ENCODE measurements around the gene SLC4A8. TPM values are rescaled to one million over a fixed set of nuclear protein-coding genes. Genes with fewer than 3 reads are reported as not detected.
A peak's percentile ranks its signal among the peaks of the same experiment; 100 is the strongest.
"Not testable (repeated sequence)": the region's sequence is repeated elsewhere in the genome, so short reads cannot be mapped to it uniquely, and the experiment has no call there.

The SLC4A8 gene
- polyA plus RNA-seq, 2 of the 4 experiments (the other 2 are of a cell fraction), result 1.1 to 2.3 TPM

- H3K4me3 ChIP-seq; H3K9me3 ChIP-seq; DNase-seq (ENCODE audit: low read depth in 1 of 2, low spot score in 1 of 2); FAIRE-seq; H3K27ac ChIP-seq; H3K4me1 ChIP-seq; CTCF ChIA-PET; POLR2A ChIA-PET; ATAC-seq: not testable (repeated sequence)
- WGBS (ENCODE audit: missing lambda C conversion rate), result 31% methylated on average over 6 of the region's 6 CpGs
- peak; percentile 76 for TF ChIP-seq ZNF302 (CRISPR knock-in tag; IDR thresholded peaks at IDR 0.05)
- TF ChIP-seq FOXS1 (CRISPR knock-in tag; IDR thresholded peaks at IDR 0.05), result peak; percentile 24; the same call in 1 of the 2 replicates
- peak; percentile 56; the same call in 1 of the 2 replicates for TF ChIP-seq HOXB13 (CRISPR knock-in tag; IDR thresholded peaks at IDR 0.05; ENCODE audit: low read depth)
- 0 out of 2 replicates have a peak, but pooled peaks have one; percentile 46 for TF ChIP-seq ZSCAN20 (CRISPR knock-in tag; IDR thresholded peaks at IDR 0.05)
- H3K4me2 ChIP-seq, result 0 out of 3 replicates have a peak overlapping the region, but pooled peaks have one; percentile 33
These were observed 30.4 kb downstream of the SLC4A8 start for GRCh38 chr12:51455050-51455449.

GRCh38 chr12:51458635-51459034, 34.0 kb downstream of the SLC4A8 start:
- ATAC-seq, result no peak
- no peak for FAIRE-seq
- Histone ChIP-seq H3K9me3 (no peaks in the 10 kb centered on the region), H3K4me2 (no peak overlapping the region), H3K4me1 (peaks cover 9% of the 10 kb centered on the region; the same call in 2 of the 3 replicates), H3K27ac (no peak overlapping the region), H3K4me3 (no peak overlapping the region)
- ChIA-PET POLR2A (no interaction called here), CTCF (interaction anchor here (0.6 kb wide), 3 partner anchors 11 to 19 kb away, joined by 3 to 4 read pairs (median 3); no protein-coding TSS in a partner anchor)
- TF ChIP-seq MAFK (IDR thresholded peaks at IDR 0.05; ENCODE audit: partially characterized antibody) (peak; percentile 45), HOXA7 (CRISPR knock-in tag; IDR thresholded peaks at IDR 0.05) (no peak)
- no peak for DNase-seq (ENCODE audit: low read depth in 1 of 2, low spot score in 1 of 2)

- DNase-seq (ENCODE audit: low read depth in 1 of 2, low spot score in 1 of 2), result peak in 1 of 2 experiments; percentile 40
These were observed 35.9 kb downstream of the SLC4A8 start for GRCh38 chr12:51460519-51460918.

GRCh38 chr12:51465491-51465890, 40.9 kb downstream of the SLC4A8 start:
- H3K27ac ChIP-seq, result no peak overlapping the region
- H3K4me1 ChIP-seq, result 0 out of 3 replicates have a peak, but pooled peaks cover 3% of the 10 kb centered on the region
- POLR2A ChIA-PET, result no interaction called here
- ATAC-seq, result no peak
- no peak for TF ChIP-seq HES2 (IDR thresholded peaks at IDR 0.05)
- TF ChIP-seq FOSL2 (IDR thresholded peaks at IDR 0.05), result no peak
- no peak for TF ChIP-seq FOSL2 (CRISPR knock-in tag; IDR thresholded peaks at IDR 0.05)
- H3K4me3 ChIP-seq, result no peak overlapping the region
- FAIRE-seq, result no peak
- no peak overlapping the region for H3K4me2 ChIP-seq
- no peaks in the 10 kb centered on the region for H3K9me3 ChIP-seq
- WGBS (ENCODE audit: missing lambda C conversion rate), result 45% methylated on average over 1 of the region's 1 CpG
- DNase-seq (ENCODE audit: low read depth in 1 of 2, low spot score in 1 of 2), result no peak
- CTCF ChIA-PET, result interaction anchor here (0.9 kb wide), 1 partner anchor 45 kb away, joined by 3 read pairs; no protein-coding TSS in a partner anchor

More at GRCh38 chr12:51460519-51460918, 35.9 kb downstream of the SLC4A8 start:
- ChIA-PET CTCF (no interaction called here), POLR2A (no interaction called here)
- peaks cover 4% of the 10 kb centered on the region; the same call in 1 of the 3 replicates for H3K4me1 ChIP-seq
- peak in 1 of 2 experiments; percentile 80; a peak in 3 of 6 replicates for ATAC-seq
- H3K4me3 ChIP-seq, result no peak overlapping the region
- no peak overlapping the region for H3K27ac ChIP-seq
- no peak for FAIRE-seq
- TF ChIP-seq CTCF (IDR thresholded peaks at IDR 0.05) (no peak), TFCP2L1 (CRISPR knock-in tag; IDR thresholded peaks at IDR 0.05) (no peak), ZC3H11A (IDR thresholded peaks at IDR 0.05) (no peak), ZNF302 (CRISPR knock-in tag; IDR thresholded peaks at IDR 0.05) (no peak), TP53 (CRISPR knock-in tag; IDR thresholded peaks at IDR 0.05) (no peak), HES2 (IDR thresholded peaks at IDR 0.05) (no peak), HOXA7 (CRISPR knock-in tag; IDR thresholded peaks at IDR 0.05) (no peak), CHD2 (IDR thresholded peaks at IDR 0.05; ENCODE audit: low read length, partially characterized antibody) (no peak), NFE2L2 (conservative IDR thresholded peaks at IDR 0.05; ENCODE audit: low read length) (no peak), SREBF2 (IDR thresholded peaks at IDR 0.05) (no peak), RCOR1 (IDR thresholded peaks at IDR 0.05; ENCODE audit: low read depth, low read length) (no peak)
- H3K4me2 ChIP-seq, result no peak overlapping the region; the same call in 2 of the 3 replicates
- WGBS (ENCODE audit: missing lambda C conversion rate), result 16% methylated on average over 2 of the region's 2 CpGs
- no peaks in the 10 kb centered on the region for H3K9me3 ChIP-seq
